CD4-positive, alpha-beta T cell treated with Interleukin-21 for 1 hour (primary cell): ENCODE data around the gene STK10.

Source experiments
- DNase-seq: peaks from one replicate; pipeline ENCODE4 v3.0.0-alpha.2; 2020

The STK10 gene

DNA sequence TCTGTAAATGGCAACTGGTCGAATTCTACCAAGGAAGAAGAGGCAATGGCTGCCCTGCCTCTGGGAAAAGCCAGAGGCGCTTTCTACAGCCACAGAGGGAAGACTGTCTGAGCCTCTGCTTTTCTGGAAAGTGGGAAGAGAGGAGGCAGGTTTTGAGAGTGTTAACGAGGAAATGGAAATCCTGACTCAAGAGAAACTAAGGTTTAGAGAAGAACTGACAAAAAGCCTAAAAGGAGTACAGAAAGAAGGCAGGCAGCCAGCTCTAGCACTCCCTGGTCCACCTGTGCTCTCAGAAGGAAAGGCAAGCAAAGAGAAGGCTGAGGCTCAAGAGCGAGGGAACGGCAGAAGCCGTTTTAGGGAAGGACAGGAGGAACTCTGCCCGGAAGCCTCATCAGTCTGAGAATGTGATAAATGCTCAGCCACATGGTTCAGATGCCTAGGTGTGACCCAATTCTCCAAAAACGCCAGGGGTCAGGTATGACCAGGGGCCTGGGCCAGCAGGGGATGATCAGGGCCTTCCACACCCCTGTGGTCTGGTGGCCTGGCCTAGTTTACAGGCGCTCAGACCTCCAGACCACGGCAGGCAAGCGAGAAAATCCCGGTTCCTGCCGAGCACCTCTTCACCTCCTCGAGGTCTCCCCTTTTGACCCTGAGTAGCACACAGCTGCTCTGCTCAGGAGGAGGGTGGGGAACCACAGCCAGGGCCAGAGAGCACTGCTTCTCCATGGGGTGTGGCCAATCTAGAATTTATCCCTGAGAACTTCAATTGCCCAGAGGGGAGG lies 101.6 kb downstream of the STK10 start:
- DNase-seq: no peak

DNA sequence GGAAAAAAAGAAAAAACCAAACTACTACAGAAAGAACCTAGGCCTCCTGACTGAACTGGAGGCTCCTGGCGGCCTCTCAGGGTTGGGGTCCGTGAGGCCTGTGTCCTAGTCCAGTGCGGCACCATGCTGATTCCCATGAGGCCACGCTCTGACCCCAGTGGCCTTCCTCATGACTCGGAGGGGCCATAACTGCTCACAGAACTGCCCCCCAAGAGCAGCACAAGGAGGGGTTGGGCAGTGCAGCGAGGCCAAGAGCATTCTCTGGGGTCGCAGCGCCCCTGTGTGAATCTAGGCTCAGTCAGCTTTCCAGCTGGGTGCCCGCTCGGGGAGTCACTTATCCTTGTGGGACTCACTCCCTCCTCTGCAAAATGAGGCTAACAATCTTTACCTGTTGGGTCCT lies 102.3 kb downstream of the STK10 start:
- no peak for DNase-seq

DNA sequence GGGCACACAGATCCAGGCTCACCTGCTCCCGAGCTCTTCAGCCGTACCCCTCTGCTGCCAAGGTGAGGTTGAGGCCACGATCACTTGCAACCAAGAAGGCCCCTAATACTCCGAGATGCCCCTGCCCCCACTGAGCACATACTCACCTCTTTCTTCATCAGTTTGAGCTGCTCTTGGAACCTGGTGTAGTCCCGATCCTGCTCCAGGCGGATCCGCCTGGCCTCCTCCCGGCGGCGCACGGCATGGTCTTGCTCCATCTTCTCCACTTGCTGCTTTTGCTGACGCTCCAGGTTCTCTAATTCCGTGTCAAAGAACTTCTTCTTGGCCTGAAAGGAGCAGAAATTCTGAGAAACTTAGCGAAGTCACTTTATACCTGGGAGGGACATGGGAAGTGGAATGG lies 105.8 kb downstream of the STK10 start:
- DNase-seq: no peak

DNA sequence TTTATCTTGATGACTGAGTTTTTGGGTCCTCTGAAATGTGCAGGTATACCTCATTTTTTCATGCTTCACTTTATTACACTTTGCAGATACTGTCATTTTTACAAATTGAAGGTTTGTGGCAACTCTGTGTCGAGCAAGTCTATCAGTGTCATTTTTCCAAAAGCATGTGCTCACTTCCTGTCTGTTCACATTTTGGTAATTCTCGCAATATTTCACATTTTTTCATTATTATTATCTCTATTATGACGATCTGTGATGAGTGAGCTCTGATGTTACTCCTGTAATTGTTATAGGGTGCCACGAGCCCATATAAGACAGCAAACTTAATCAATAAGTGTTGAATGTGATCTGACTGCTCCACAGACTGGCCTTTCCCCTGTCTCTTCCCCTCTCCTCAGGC lies 108.1 kb downstream of the STK10 start:
- DNase-seq: no peak

DNA sequence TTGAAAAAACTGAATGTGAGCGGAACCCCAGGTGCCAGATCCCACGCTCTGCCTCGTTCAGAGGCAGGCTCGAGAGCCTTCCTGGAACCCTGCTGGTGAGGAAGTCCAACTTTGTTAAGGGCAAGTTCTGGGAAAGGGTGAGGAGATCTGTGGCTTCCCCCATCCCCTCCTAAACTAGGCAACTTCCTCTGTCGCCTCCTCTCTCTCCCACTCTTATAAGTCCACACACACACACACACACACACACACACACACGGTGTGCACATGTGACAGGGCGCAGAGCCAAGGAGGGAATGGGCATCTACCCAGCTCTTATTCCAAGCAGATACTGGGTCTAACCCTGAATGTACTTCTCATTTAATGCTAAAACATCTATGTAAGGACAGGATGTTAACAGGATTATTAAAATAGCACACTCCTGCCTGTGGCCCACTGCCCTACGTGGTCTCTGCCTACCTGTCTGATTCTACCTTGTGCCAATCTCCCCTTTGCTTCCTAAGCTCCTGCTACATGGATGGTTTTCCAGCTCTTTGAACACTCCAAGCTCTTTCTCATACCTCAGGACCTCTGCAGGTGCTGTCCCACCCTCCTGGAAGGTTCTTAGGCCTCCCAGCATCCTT lies 109.2 kb downstream of the STK10 start:
- DNase-seq: peak; percentile 21

DNA sequence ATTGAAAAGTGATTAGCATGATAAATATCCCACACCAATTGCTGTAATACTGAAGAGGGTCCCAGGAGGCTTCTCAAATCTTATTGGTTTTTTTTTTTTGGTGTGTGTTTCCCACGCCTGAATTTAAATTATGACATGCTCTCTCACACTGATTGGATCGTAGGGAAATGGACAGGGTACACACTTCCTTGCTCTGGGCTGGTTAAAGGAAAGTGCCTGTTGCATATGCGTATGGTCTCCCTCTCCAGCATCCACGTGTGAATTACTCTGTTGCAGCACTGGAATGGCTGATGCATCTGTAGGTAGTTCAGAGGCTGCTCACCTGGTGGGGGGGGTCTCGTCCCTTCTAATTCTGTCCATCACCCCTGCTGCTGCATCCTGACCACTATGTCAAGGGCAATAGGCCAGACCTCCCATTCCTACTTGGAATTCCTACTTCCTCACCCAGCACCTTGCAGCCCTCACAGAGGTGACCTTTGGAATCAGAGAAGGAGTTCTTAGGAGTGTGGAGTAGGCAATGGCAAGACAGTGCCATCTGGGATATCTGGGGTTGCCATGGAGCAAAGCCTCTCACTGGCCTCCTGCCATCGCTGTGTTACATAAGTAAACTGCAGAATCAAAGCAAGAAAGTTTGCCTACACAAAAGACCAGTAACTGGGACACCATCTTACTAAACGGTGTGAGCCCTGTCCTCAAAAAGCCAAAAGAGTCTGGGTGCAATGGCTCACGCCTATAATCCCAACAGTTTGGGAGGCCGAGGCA lies 110.2 kb downstream of the STK10 start:
- DNase-seq: no peak

DNA sequence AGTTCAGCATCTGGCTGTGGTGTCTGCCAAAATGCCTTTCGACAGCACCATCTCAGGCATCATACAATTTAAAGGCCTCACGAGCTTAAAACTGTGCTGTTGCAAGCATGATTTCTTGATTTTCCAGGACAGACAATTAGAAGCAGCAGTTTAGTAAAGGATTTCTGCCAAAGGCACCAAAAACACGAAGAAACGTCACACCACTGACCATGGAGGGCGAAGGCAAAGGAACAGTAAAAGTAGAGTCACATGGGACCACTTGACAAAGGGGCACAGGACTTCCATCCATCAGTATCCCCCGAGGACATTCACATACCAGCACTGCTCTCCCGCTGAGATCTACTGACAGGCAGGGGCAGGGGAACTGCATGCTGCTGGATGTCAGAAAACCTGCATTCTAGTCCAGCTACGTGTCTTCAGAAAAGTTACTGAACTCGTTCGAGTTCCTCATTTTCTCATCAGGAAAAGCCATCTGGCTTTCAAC lies 111.2 kb downstream of the STK10 start:
- DNase-seq: no peak

DNA sequence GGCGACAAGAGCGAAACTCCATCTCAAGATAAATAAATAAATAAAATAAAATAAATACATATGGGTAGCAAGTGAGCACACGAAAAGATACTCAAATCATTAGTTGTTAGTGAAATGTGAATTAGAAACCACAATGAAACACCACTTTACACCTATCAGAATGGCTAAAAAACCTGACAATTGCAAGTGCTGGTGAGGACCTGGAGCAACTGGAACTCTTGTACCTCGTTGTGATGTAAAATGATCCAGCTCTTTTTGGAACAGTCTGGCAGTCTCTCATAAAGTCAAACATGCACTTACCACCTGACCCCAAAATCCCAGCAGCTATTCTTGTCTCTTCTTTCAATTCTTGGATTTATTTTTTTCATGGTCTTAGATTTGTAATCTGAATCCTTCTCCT lies 112.4 kb downstream of the STK10 start:
- DNase-seq: no peak

DNA sequence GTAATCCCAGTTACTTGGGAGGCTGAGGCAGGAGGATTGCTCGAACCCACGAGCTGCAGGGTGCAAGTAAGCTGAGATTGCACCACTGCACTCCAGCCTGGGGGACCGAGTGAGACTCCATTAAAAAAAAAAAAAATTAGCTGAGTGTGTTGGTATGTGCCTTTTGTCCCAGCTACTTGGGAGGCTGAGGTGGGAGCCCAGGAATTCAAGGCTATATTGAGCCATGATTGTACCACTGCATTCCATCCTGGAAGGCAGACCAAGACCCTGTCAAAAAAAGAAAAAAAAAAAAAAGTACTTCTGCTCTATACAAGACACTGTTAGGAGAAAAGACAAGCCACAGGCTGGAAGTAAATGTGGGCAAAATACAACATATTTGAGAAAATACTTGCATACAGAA lies 113.1 kb downstream of the STK10 start:
- DNase-seq: no peak

DNA sequence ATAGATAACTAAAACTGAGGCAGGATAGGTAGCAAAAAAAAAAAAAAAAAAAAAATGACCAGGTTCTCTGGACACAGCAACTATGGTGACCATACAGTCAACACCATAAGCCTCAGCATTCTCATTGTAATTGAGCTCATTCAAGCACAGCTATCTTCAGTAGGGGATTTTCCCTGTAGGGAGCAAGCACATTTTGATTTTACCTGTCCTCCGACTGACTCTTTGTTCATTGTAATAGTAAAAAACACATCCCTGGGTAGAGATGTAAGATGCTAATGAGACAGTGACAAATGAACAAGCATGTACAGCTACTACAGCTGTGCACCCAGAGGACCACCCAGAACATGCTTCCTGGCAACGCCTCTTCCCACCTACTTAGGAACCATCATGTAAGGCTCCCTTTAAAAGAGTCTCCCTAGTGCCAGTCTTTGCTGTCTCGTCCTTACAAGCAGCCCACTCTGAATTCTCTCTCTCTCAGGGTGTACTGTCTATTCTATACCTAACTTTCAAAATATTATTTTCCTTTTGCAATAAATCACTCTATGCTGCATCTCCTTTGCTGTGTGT lies 116.6 kb downstream of the STK10 start:
- DNase-seq: no peak

DNA sequence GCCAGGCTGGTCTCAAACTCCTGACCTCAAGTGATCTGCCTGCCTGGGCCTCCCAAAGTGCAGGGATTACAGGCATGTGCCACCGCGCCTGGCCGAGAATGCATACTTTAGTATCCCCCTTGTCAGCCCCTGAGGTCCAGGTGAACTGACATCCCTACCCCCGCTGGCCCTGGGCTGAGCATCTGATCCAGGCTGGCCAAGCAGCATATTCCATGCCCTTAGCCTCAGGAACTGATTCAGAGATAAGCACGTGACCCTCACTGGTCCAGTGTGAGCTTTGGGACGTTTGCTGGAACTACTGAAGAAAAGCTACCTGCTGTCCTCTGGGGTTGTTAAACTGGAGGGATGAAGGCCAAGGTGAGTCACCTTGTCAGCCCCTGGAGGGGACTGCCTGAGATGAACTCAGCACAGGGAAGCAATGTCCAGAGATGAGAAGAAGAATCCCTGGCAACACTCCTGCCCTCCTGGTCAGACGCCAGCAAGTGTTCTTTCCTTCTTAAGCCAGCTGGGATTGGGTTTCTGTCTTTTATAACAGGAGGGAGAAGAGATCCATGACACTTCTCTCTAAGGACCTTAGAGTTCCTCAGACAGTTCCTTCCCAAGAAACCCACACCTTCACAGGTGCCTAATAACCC lies 122.5 kb downstream of the STK10 start:
- DNase-seq: no peak

DNA sequence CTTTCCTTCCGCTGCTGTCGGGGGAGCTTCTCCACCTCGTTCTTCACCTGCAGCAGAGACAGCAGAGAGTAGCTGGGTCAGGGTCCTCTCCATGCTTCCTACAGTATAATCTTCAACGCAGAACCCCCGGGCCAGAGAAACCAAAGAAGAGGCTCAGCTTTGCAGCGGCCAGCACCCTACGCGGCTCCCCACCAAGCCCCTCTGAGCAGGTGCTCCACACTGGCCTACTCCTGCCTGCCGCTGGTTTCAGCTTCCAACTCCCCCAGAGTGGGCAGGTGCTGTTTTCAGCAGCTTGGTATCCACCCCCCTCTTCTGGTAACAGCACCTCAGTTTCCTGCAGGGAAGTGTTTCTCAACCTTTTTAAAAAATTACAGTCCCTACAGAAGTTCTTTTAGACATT lies 123.3 kb downstream of the STK10 start:
- DNase-seq: no peak

DNA sequence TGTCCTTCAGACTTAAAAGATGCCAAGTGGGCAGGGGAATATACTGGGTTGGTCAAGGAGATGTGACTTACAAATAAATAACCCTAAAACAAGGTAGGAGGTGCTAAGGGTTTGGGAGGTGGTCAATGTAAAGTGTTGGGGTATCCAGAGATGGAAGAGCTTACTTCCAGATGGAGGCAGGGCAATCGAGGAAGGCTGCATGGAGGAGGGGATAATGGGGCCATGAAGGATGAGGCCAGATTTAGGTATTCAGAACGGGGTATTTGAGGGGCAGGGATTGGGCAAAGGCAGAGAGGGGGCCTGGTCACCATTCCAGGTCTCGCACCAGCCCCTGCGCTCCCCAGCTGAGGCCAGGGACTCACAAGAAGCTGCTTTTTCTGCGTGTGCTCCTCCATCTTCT lies 123.7 kb downstream of the STK10 start:
- DNase-seq: no peak

DNA sequence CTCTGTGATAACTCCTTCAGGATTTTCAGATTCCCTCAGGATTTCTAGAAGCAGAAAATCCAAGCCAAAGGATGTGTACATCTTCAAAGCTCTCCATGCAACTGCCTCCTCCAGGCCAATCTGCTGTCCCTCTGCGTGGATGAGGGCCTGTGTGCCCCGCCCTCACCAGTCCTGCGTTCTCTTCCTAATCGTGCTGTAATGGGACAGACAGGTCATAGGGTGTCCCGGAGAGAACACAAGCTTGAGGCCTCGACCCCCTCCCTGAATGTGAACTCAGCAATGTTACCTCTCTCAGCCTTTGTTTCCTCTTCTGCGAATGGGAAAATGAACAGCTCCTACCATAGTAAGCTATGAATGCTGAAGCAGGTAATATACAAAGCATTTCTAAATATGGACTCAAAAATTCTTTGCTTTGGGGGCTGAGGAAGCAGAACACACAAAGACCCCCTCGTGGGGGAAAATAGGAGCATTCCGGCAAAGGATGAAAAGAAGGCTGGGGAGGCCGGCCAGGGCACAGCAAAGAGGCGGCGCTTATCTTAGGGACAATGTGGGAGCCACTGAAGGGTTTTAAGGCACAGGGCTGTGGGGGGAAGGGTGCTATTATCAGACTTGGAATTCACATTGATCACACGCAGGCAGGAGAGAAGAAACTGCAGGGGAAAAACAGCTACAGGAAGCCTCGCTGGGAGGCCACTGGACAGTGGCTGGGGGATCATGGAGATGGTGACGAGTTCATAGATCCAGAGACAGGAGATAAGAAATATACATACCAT lies 124.4 kb downstream of the STK10 start:
- no peak for DNase-seq

DNA sequence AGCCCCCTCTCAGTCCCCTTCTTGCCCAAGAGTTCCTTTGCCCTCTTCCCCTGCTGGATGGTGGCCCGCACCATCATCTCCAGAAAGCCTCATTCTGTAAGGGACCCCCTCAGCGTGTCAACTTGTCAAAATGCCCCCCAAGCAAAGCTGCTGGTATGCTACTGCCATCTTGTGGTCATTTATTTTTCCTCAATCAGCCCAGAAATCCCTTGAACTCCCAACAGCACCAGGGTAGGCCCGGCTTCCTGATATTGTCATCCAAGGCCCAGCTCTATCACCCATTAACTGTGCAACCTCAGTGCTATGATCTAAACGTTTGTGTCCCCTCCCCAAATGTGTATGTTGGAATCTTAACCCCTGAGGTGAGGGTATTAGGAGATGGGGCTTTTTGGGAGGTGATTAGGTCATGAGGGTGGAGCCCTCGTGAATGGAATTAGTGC lies 128.3 kb downstream of the STK10 start:
- peak; percentile 23 for DNase-seq

DNA sequence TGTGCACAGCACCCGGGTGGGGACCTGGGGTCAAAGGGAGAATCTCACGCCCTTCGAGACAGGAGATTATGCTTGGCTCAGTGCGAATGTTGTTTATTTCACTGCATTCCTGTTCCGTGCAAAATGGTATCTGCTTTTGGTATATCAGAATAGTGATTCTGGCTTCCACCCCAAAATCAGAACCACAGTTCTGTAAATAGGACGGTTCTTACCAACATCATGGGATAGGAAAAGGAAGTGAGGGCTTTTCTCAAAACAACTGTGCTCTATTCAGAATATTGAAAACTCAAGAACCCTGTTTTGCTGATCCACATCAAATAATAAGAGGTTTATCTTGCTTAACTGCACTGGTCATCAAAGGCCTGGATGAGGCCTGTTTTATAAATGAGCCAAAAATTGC lies 129.9 kb downstream of the STK10 start:
- no peak for DNase-seq

DNA sequence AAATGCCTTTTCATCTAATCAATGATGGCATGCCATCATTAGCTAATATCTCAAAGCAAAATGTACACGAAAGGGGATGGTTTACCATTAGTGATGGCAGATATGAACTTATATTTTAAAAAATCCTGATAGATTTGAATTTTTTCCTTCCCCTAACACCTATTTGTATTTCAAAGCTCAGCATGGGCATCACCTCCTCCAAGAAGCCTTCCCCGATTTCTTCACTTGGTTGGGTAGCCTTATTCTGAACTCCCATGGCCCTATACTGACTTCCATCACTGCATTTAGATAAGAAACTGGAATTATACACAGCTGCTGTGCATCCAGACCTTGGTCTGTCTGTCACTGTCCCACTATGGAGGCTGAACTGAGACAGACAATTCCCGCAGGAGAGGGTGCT lies 132.0 kb downstream of the STK10 start:
- DNase-seq: no peak

DNA sequence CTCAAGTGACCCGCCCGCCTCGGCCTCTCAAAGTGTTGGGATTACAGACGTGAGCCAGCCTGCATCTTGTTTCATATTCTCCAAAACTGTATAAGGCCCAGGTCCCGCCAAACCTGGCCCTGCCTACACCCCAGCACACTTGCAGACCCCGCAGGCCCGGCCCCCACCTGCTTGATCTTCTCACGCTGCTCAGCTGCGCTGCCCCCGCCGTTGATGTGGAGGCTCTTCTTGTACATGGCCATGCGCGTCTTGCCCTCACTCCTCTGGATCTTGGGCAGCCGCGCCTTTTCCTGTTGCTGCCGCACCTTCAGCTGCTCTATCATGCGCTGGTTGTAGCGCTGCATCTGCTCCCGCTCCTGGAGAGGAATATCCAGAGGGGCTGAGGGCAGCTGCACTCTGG lies 132.6 kb downstream of the STK10 start:
- no peak for DNase-seq

DNA sequence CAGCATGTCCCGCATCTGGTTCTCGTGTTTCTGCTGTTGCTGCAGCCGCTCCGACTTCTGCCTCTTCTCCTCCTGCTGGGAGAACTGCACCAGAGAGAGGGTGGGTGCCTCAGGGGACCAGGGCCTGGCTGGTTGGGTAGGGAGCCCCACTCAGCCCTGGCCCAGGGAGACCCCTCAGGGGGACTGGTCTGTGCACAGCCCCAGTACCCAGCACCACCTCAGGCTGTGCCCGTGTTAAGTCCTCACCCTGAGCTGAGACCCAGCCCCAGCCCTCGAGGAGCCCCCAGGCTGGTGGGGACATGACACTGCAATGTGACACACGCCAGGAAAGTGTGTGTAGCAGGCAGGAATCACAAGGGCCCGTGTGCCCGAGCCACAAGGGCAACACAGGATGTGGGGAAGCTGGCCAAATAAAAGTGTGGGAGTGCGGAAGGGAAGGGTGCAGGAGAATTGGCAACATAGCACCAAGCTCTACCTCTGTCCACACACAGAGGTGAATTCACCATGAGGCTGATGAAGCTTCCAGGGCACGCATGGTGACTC lies 133.3 kb downstream of the STK10 start:
- no peak for DNase-seq

DNA sequence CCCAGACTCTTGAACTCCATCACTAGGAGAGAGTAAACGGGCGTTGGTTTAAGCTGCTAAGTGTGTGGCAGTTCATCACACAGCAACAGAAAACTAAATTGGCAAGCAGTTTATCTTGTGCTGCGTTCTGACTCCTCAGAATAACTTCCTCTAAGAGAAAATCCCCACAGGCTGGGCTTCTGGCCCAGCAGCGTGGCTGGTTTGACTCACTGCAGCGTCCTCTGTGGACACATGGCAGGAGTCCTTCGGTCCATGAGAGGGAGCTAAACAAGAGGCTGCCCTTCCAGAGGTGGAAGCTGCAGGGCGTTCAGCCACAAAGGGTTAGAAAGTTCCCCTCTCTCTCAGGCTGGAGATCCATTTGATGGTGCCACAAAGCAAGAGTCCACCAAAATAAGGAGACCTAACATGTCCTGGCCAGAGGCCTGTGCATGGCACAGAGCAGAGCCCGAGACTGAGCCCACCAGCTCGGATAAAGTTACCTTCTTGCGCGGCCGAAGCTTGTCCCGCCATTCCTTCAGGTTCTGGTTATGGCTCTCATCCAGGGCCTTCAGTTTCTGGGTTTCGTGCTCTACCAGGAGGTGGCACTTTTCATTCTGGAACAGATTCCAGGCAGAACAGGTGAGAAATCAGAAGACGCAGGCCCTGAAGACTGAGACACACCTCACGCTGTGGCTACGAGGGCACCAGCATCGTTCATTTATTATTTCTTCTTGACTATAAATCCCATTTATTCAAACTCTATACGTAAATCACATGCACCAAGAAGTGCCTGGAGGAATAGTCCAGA lies 135.4 kb downstream of the STK10 start:
- no peak for DNase-seq
